HepG2 (cell line): Measurements from ENCODE around the gene ADGRG1. TPM values are rescaled to one million over a fixed set of nuclear protein-coding genes. Genes with fewer than 3 reads are reported as not detected.

Experiments
- BCL3 ChIP-seq: sonication (generic); formaldehyde crosslinking; IDR thresholded peaks from 2 replicates; pipeline ENCODE4 v1.5.1; 2020; ENCODE audit warnings: mild to moderate bottlenecking, missing genetic modification reagents, moderate library complexity
- CBX5 ChIP-seq: sonication (generic); formaldehyde crosslinking; IDR thresholded peaks from 2 replicates; pipeline ENCODE4 v1.4.0; 2020; ENCODE audit warnings: missing genetic modification reagents, borderline replicate concordance
- FOXA1 ChIP-seq, 2 experiments: fragments of 450-650 bp in 1 of 2; sonication (generic) in 1 of 2; formaldehyde crosslinking in 1 of 2; IDR thresholded peaks; 2 replicates each; pipeline versions ENCODE4 v1.4.0 to v1.6.1; 2016 to 2020; ENCODE audit warnings: missing genetic modification reagents in 1 of 2
- FOXM1 ChIP-seq: sonication (generic); formaldehyde crosslinking; IDR thresholded peaks from 2 replicates; pipeline ENCODE4 v1.5.0; 2020; ENCODE audit warnings: missing genetic modification reagents
- HIC2 ChIP-seq: sonication (generic); formaldehyde crosslinking; IDR thresholded peaks from 2 replicates; pipeline ENCODE4 v1.9.0; 2022; ENCODE audit warnings: low read depth, missing genetic modification reagents
- KLF12 ChIP-seq: sonication (generic); formaldehyde crosslinking; IDR thresholded peaks from 2 replicates; pipeline ENCODE4 v1.4.0; 2020; ENCODE audit warnings: missing genetic modification reagents, borderline replicate concordance
- MTF2 ChIP-seq: sonication (generic); formaldehyde crosslinking; IDR thresholded peaks from 2 replicates; pipeline ENCODE4 v1.5.0; 2020; ENCODE audit warnings: missing genetic modification reagents, borderline replicate concordance
- RXRA ChIP-seq: sonication (generic); formaldehyde crosslinking; IDR thresholded peaks from 2 replicates; pipeline ENCODE4 v1.5.1; 2020; ENCODE audit warnings: missing genetic modification reagents
- SAFB2 ChIP-seq: sonication (generic); formaldehyde crosslinking; IDR thresholded peaks from 2 replicates; pipeline ENCODE4 v1.5.1; 2020; ENCODE audit warnings: missing genetic modification reagents, low read depth, mild to moderate bottlenecking, borderline replicate concordance
- SIN3A ChIP-seq: IDR thresholded peaks from 2 replicates; pipeline ENCODE4 v1.6.1; 2011; ENCODE audit warnings: low read depth, mild to moderate bottlenecking, control low read depth, low read length, borderline replicate concordance
- TARDBP ChIP-seq: sonication (generic); formaldehyde crosslinking; IDR thresholded peaks from 2 replicates; pipeline ENCODE4 v1.8.0; 2022; ENCODE audit warnings: mild to moderate bottlenecking, missing genetic modification reagents
- TFAP4 ChIP-seq: sonication (generic); IDR thresholded peaks from 2 replicates; pipeline ENCODE4 v1.6.1; 2016; ENCODE audit warnings: low read depth, borderline replicate concordance
- ZBTB4 ChIP-seq: sonication (generic); formaldehyde crosslinking; IDR thresholded peaks from 2 replicates; pipeline ENCODE4 v1.4.0; 2020; ENCODE audit warnings: missing genetic modification reagents, mild to moderate bottlenecking, borderline replicate concordance
- ZFP82 ChIP-seq: sonication (generic); formaldehyde crosslinking; IDR thresholded peaks from 2 replicates; pipeline ENCODE4 v1.5.1; 2020; ENCODE audit warnings: mild to moderate bottlenecking, missing genetic modification reagents, borderline replicate concordance
- ZNF292 ChIP-seq: sonication (generic); formaldehyde crosslinking; IDR thresholded peaks from 2 replicates; pipeline ENCODE4 v1.8.1; 2022; ENCODE audit warnings: mild to moderate bottlenecking, low read depth, missing genetic modification reagents, borderline replicate concordance
- ZNF501 ChIP-seq: sonication (generic); formaldehyde crosslinking; IDR thresholded peaks from 2 replicates; pipeline ENCODE4 v1.5.1; 2020; ENCODE audit warnings: mild to moderate bottlenecking, moderate library complexity, missing genetic modification reagents
- ZNF547 ChIP-seq: sonication (generic); formaldehyde crosslinking; IDR thresholded peaks from 2 replicates; pipeline ENCODE4 v1.5.1; 2020; ENCODE audit warnings: mild to moderate bottlenecking, missing genetic modification reagents
- ZNF557 ChIP-seq: sonication (generic); formaldehyde crosslinking; IDR thresholded peaks from 2 replicates; pipeline ENCODE4 v1.4.0; 2020; ENCODE audit warnings: missing genetic modification reagents
- ZNF558 ChIP-seq: sonication (generic); formaldehyde crosslinking; IDR thresholded peaks from 2 replicates; pipeline ENCODE4 v1.9.0; 2022; ENCODE audit warnings: mild to moderate bottlenecking, missing genetic modification reagents, borderline replicate concordance
- ZSCAN9 ChIP-seq: IDR thresholded peaks from 2 replicates; pipeline ENCODE4 v1.6.1; 2016; ENCODE audit warnings: borderline replicate concordance
- polyA plus RNA-seq, 8 experiments: library from polyadenylated mRNA; depleted of rRNA in 3 of 8; stranded (reverse) in 7 of 8; unstranded in 1 of 8; fragments of >200 nt; fragmentation: Illumina TruSeq in 4 of 8; extraction: Trizol in 4 of 8; gene quantifications; 2 replicates each; pipeline versions ENCODE4 v1.2.1 to v1.2.3, GENCODE V29; 2011 to 2016; ENCODE audit warnings: low read depth in 4 of 8, missing spikeins in 1 of 8, mixed read lengths in 1 of 8; ENCODE audit not compliant: insufficient read depth in 1 of 8
- total RNA-seq, 5 experiments: library from RNA; depleted of rRNA; stranded (reverse); fragments of >200 nt; fragmentation: Illumina TruSeq; extraction: Trizol; gene quantifications; 2 replicates each; pipeline ENCODE4 v1.2.3, GENCODE V29; 2016; ENCODE audit warnings: low read depth in 1 of 5

The ADGRG1 gene
- total and polyA plus RNA-seq, 2 of the 13 experiments (the other 11 are each of a cell fraction or from before 2014, with no cell fraction given): 2.7 to 5.9 TPM

- TF ChIP-seq HIC2: peak; percentile 73; the same call in 1 of the 2 replicates
- peak; percentile 70; the same call in 1 of the 2 replicates for TF ChIP-seq ZNF501 (CRISPR knock-in tag)
- no peak for TF ChIP-seq MTF2 (CRISPR knock-in tag)
- TF ChIP-seq FOXA1 (IDR thresholded peaks at IDR 0.05): no peak
- TF ChIP-seq FOXA1 (CRISPR knock-in tag; IDR thresholded peaks at IDR 0.05): 0 out of 2 replicates have a peak, but pooled peaks have one; percentile 42
- no peak for TF ChIP-seq ZNF557
- TF ChIP-seq CBX5: peak; percentile 87; the same call in 1 of the 2 replicates
- TF ChIP-seq ZFP82 (CRISPR knock-in tag): no peak
- TF ChIP-seq TARDBP (CRISPR knock-in tag): peak; percentile 51; the same call in 1 of the 2 replicates
- TF ChIP-seq ZSCAN9: no peak
- 0 out of 2 replicates have a peak, but pooled peaks have one; percentile 76 for TF ChIP-seq ZNF547 (CRISPR knock-in tag)
- TF ChIP-seq TFAP4: peak; percentile 63; the same call in 1 of the 2 replicates
- TF ChIP-seq RXRA (CRISPR knock-in tag): peak; percentile 84
- TF ChIP-seq ZNF292 (CRISPR knock-in tag): no peak
- TF ChIP-seq BCL3 (CRISPR knock-in tag): peak; percentile 27
- no peak for TF ChIP-seq KLF12 (CRISPR knock-in tag)
- no peak for TF ChIP-seq SAFB2 (CRISPR knock-in tag)
- no peak for TF ChIP-seq ZNF558 (CRISPR knock-in tag)
- TF ChIP-seq SIN3A: no peak
- no peak for TF ChIP-seq FOXM1 (CRISPR knock-in tag)
- 0 out of 2 replicates have a peak, but pooled peaks have one; percentile 36 for TF ChIP-seq ZBTB4 (CRISPR knock-in tag)
Measured at GRCh38 chr16:57600048-57600835, 28.2 kb upstream of the ADGRG1 start (continued).
